Measurements from ENCODE around the gene CABLES2. TPM values are rescaled to one million over a fixed set of nuclear protein-coding genes. Genes with fewer than 3 reads are reported as not detected.

Gene CABLES2
- total and polyA plus RNA-seq, 2 of the 4 experiments (the other 2 are of a cell fraction) = 1.4 to 5.1 TPM

DNA sequence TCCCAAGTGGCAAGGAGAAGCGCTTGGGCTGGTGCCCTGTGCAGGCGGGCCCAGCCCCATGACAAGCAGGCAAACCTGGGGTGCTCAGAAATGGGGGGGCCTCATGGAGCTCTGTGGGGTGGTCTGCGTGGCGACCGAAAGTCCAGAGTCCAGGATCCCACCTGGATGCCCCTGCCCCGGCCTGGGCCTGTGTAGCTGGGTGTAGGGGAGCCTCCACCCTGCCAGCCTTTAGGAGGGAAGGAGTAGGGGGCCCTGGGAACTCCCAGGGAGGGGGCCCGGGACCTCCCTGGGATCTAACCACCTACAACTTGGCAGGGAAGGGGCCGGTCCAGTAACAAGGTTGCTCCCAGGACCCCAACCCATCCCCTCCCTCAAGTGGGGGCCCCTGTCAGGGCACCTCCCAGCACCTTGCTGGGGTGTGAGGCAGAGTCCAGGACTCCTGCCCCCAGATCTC is 35.5 kb downstream of the CABLES2 start:
- no peaks in the 10 kb centered on the region for H3K9me3 ChIP-seq (ENCODE audit: control insufficient read depth, insufficient read depth, low read length)
- no peak overlapping the region for H3K56ac ChIP-seq (ENCODE audit: extremely low read depth, insufficient read depth, low read length)
- no peak overlapping the region for H2BK20ac ChIP-seq (ENCODE audit: low read depth, low read length)
- no peak overlapping the region for H4K91ac ChIP-seq (ENCODE audit: insufficient read depth, low read depth, low read length)
- DNase-seq (no peak), ATAC-seq (ENCODE audit: low read depth) (no peak)
- WGBS, 2 experiments (ENCODE audit: extremely low coverage in 2 of 2, insufficient read length in 1 of 2) = no CpG with 5 or more reads among the region's 8 CpGs
- no TSS peak for BruUV-seq (replicated peaks)
- no peaks in the 10 kb centered on the region for H3K36me3 ChIP-seq (ENCODE audit: control insufficient read depth, insufficient read depth, low read length)
- H3K4me1 ChIP-seq (ENCODE audit: control insufficient read depth, insufficient read depth, low read length) = peaks cover 52% of the 10 kb centered on the region
- in situ Hi-C loops (cut with MboI; ENCODE audit: low sequenced_read_pairs) = no loop called here
- no peaks in the 10 kb centered on the region for H3K27me3 ChIP-seq (ENCODE audit: control insufficient read depth, insufficient read depth, low read length)
- H4K5ac ChIP-seq (ENCODE audit: low read depth, low read length) = no peak overlapping the region
- H2AFZ ChIP-seq (replicated peaks; ENCODE audit: low read length, poor library complexity) = no peak overlapping the region
- no peak overlapping the region for H3K27ac ChIP-seq (ENCODE audit: insufficient read depth, low read length)
- no peak overlapping the region for H3K4me3 ChIP-seq (ENCODE audit: insufficient read depth, low read depth, low read length)
- dilution Hi-C loops (cut with HindIII; ENCODE audit: low sequenced_read_pairs, unreplicated experiment) = no loop called here
- H3K4ac ChIP-seq (ENCODE audit: low read depth, low read length) = no peak overlapping the region
- no peak overlapping the region for H2AK5ac ChIP-seq (ENCODE audit: low read depth, low read length)
- no peak overlapping the region for H3K18ac ChIP-seq (ENCODE audit: low read depth, low read length)
- H2BK15ac ChIP-seq (ENCODE audit: low read depth, low read length) = no peak overlapping the region
- no peak for TF ChIP-seq NFE2L2 (IDR thresholded peaks at IDR 0.05; ENCODE audit: low read depth, low read length)
- no peak for TF ChIP-seq FOS (IDR thresholded peaks at IDR 0.05; ENCODE audit: low read depth, low read length)
- TF ChIP-seq, protein P1, sequence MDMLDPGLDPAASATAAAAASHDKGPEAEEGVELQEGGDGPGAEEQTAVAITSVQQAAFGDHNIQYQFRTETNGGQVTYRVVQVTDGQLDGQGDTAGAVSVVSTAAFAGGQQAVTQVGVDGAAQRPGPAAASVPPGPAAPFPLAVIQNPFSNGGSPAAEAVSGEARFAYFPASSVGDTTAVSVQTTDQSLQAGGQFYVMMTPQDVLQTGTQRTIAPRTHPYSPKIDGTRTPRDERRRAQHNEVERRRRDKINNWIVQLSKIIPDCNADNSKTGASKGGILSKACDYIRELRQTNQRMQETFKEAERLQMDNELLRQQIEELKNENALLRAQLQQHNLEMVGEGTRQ (IDR thresholded peaks at IDR 0.05; ENCODE audit: low read depth, low read length) = no peak
- no peak for TF ChIP-seq RAD21 (IDR thresholded peaks at IDR 0.05; ENCODE audit: low read length)
- TF ChIP-seq RCOR1 (IDR thresholded peaks at IDR 0.05; ENCODE audit: insufficient replicate concordance, low read length) = no peak
- no peak for TF ChIP-seq POLR2A (IDR thresholded peaks at IDR 0.05; ENCODE audit: low read depth, low read length)
- TF ChIP-seq, protein P2, sequence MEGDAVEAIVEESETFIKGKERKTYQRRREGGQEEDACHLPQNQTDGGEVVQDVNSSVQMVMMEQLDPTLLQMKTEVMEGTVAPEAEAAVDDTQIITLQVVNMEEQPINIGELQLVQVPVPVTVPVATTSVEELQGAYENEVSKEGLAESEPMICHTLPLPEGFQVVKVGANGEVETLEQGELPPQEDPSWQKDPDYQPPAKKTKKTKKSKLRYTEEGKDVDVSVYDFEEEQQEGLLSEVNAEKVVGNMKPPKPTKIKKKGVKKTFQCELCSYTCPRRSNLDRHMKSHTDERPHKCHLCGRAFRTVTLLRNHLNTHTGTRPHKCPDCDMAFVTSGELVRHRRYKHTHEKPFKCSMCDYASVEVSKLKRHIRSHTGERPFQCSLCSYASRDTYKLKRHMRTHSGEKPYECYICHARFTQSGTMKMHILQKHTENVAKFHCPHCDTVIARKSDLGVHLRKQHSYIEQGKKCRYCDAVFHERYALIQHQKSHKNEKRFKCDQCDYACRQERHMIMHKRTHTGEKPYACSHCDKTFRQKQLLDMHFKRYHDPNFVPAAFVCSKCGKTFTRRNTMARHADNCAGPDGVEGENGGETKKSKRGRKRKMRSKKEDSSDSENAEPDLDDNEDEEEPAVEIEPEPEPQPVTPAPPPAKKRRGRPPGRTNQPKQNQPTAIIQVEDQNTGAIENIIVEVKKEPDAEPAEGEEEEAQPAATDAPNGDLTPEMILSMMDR (conservative IDR thresholded peaks at IDR 0.05; ENCODE audit: low read depth, low read length) = no peak
- no peak for TF ChIP-seq CHD1 (IDR thresholded peaks at IDR 0.05; ENCODE audit: low read depth, low read length)
- TF ChIP-seq RFX5 (IDR thresholded peaks at IDR 0.05; ENCODE audit: low read depth, low read length) = no peak
- no peak for TF ChIP-seq SMC3 (IDR thresholded peaks at IDR 0.05; ENCODE audit: low read depth, low read length)
- no peak for TF ChIP-seq MXI1 (IDR thresholded peaks at IDR 0.05; ENCODE audit: borderline replicate concordance, low read depth, low read length)
- no peak for TF ChIP-seq MAZ (IDR thresholded peaks at IDR 0.05; ENCODE audit: borderline replicate concordance, low read depth, low read length)
- TF ChIP-seq MAFK (IDR thresholded peaks at IDR 0.05; ENCODE audit: low read depth, low read length) = no peak
- no peak for TF ChIP-seq CEBPB (IDR thresholded peaks at IDR 0.05; ENCODE audit: low read depth, low read length)
- TF ChIP-seq, protein P3, sequence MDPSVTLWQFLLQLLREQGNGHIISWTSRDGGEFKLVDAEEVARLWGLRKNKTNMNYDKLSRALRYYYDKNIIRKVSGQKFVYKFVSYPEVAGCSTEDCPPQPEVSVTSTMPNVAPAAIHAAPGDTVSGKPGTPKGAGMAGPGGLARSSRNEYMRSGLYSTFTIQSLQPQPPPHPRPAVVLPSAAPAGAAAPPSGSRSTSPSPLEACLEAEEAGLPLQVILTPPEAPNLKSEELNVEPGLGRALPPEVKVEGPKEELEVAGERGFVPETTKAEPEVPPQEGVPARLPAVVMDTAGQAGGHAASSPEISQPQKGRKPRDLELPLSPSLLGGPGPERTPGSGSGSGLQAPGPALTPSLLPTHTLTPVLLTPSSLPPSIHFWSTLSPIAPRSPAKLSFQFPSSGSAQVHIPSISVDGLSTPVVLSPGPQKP (IDR thresholded peaks at IDR 0.05; ENCODE audit: borderline replicate concordance, low read depth, low read length) = no peak
- no peak for TF ChIP-seq BHLHE40 (IDR thresholded peaks at IDR 0.05; ENCODE audit: low read depth, low read length)
- no peak overlapping the region for H2BK5ac ChIP-seq (ENCODE audit: low read depth, low read length, poor library complexity, severe bottlenecking)
- H3K14ac ChIP-seq (replicated peaks; ENCODE audit: low read depth, low read length) = no peak overlapping the region
- ChIA-PET POLR2A (ENCODE audit: unreplicated experiment) (no interaction called here), CTCF (no interaction called here)
- H4K8ac ChIP-seq (ENCODE audit: low read depth in 2 of 2, low read length in 2 of 2) = no peak overlapping the region
- no peaks in the 10 kb centered on the region for H3K79me1 ChIP-seq (ENCODE audit: low read depth in 1 of 2, low read length in 2 of 2)
- H2BK120ac ChIP-seq (ENCODE audit: low read depth, low read length) = no peak overlapping the region
- H2AK9ac ChIP-seq (replicated peaks; ENCODE audit: low read depth, low read length, poor library complexity) = no peak overlapping the region
- intact Hi-C loops (cut with micrococcal nuclease) = no loop called here
- H3K4me2 ChIP-seq (ENCODE audit: low read depth, low read length) = no peak overlapping the region
- H4K20me1 ChIP-seq (ENCODE audit: insufficient read depth, low read length) = peaks cover 12% of the 10 kb centered on the region
- peaks cover 13% of the 10 kb centered on the region; the same call in 1 of the 2 replicates for H3K9me1 ChIP-seq (ENCODE audit: insufficient read depth, low read length)
- no peak overlapping the region for H3K23ac ChIP-seq (ENCODE audit: low read depth, low read length)
- H3K9ac ChIP-seq (ENCODE audit: low read depth, low read length) = no peak overlapping the region

Data from IMR-90 (cell line).